ENCODE results near the gene TRAPPC10. TPM values are rescaled to one million over a fixed set of nuclear protein-coding genes. Genes with fewer than 3 reads are reported as not detected.
"Not testable (repeated sequence)": the region's sequence is repeated elsewhere in the genome, so short reads cannot be mapped to it uniquely, and the experiment has no call there.

The TRAPPC10 gene
- total RNA-seq, 4 donors from 2014 or later: 38.6 to 77.8 (median 55.3) TPM

GRCh38 chr21:44107026-44107501, 95.0 kb downstream of the TRAPPC10 start, which contains the start of gene PWP2:
TSS of gene PWP2 (plus strand) at chr21:44107399. CDS start at chr21:44107417, 18 bp downstream.
- H3K36me3 ChIP-seq; H3K4me1 ChIP-seq; H3K9me3 ChIP-seq; H3K27ac ChIP-seq; H3K27me3 ChIP-seq; intact Hi-C loops (cut with DNase I): not testable (repeated sequence)
- H3K4me3 ChIP-seq (replicated peaks in 1 of 3): peak within 1 kb of the TSS in 1 of 3 donors; percentile 30
- WGBS, 2 donors: no CpG with 5 or more reads among the region's 66 CpGs
- DNase-seq: peak; percentile 38 to 48

GRCh38 chr21:44107589-44107988, 95.5 kb downstream of the TRAPPC10 start:
- DNase-seq; H3K4me1 ChIP-seq; H3K27ac ChIP-seq; H3K36me3 ChIP-seq; H3K27me3 ChIP-seq; H3K9me3 ChIP-seq; intact Hi-C loops (cut with DNase I): not testable (repeated sequence)
- WGBS, 2 donors: no CpG with 5 or more reads among the region's 31 CpGs
- H3K4me3 ChIP-seq (replicated peaks in 1 of 3): peak overlapping the region in 1 of 3 donors; percentile 30

DNA sequence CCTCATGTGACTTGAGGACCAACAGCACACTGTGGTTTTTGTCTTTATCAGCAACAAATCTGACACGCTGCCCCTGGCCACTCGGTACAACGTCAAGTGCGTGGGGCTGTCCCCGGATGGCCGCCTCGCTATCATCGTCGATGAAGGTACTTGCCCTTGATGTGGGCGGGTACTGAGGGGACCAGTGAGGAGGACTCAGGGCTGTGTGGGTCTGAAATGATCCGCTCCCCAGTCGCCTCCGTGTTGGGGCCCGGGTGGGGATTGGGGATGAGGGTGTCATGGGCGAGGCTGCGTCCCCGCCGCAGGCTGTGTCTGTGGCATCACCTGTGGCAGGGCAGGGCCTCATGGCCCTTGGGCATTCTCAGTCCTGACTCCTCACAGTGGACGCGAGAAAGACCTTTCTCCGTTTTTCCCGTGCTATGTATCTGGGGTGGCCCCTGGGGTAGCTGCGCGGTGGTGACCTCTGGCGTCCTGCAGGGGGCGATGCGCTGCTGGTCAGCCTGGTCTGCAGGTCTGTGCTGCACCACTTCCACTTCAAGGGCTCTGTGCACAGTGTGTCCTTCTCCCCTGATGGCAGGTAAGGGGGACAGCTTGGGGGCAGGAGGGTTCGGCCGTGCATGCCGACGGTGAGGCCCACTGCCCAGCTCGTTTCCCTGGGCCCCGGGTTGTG, 101.7 kb downstream of the TRAPPC10 start:
- intact Hi-C loops (cut with DNase I); DNase-seq; H3K27ac ChIP-seq; H3K9me3 ChIP-seq; H3K4me1 ChIP-seq; H3K36me3 ChIP-seq; H3K27me3 ChIP-seq; H3K4me3 ChIP-seq (replicated peaks in 1 of 3): not testable (repeated sequence)
- WGBS, 2 donors: no CpG with 5 or more reads among the region's 33 CpGs

DNA sequence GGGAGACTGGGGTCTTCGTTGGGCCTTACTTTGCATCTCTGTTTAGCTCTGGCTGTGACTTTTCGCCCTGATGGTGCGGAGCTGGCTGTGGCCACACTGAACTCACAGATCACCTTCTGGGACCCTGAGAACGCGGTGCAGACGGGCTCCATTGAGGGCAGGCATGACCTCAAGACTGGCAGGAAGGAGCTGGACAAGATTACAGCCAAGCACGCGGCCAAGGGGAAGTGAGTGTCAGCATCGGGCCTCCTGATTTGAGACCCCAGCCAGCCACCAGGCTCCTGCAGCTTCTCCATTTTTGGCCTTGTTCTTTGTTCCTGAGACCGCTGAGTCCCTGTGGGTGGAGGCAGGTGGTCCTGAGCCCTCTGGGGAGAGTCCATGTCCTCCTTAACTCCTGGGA, 110.0 kb downstream of the TRAPPC10 start:
- intact Hi-C loops (cut with DNase I); H3K27ac ChIP-seq: not testable (repeated sequence)
- WGBS, 2 donors: no CpG with 5 or more reads among the region's 10 CpGs

DNA sequence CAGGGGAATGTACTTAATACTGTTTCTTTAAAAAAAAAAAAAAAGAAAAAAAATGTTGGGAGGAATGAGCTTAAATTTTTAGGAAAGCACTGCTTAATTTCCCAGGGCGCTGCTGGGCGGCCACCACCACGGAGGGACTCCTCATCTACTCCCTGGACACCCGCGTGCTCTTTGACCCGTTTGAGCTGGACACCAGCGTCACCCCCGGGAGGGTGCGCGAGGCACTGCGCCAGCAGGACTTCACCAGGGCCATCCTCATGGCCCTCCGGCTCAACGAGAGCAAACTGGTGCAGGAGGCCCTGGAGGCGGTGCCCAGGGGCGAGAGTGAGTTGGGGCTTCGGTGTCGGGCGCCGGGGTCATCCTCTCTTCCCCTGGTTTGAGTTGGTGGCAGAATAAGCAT, 115.7 kb downstream of the TRAPPC10 start:
- H3K27ac ChIP-seq; H3K27me3 ChIP-seq; H3K9me3 ChIP-seq; H3K36me3 ChIP-seq; intact Hi-C loops (cut with DNase I); H3K4me3 ChIP-seq (replicated peaks in 1 of 3); H3K4me1 ChIP-seq; DNase-seq: not testable (repeated sequence)
- WGBS, 2 donors: no CpG with 5 or more reads among the region's 19 CpGs

More for the DNA sequence above, 110.0 kb downstream of the TRAPPC10 start:
- not testable (repeated sequence) for DNase-seq; H3K36me3 ChIP-seq; H3K9me3 ChIP-seq; H3K27me3 ChIP-seq; H3K4me3 ChIP-seq (replicated peaks in 1 of 3); H3K4me1 ChIP-seq

- H3K4me3 ChIP-seq (replicated peaks in 1 of 3); H3K27ac ChIP-seq: not testable (repeated sequence)
- WGBS, 2 donors: no CpG with 5 or more reads among the region's 35 CpGs
Observed at GRCh38 chr21:44133715-44134057, 121.6 kb downstream of the TRAPPC10 start.

GRCh38 chr21:44134732-44135131, 122.6 kb downstream of the TRAPPC10 start:
- intact Hi-C loops (cut with DNase I); H3K27ac ChIP-seq; DNase-seq; H3K27me3 ChIP-seq; H3K9me3 ChIP-seq; H3K4me1 ChIP-seq; H3K4me3 ChIP-seq (replicated peaks in 1 of 3); H3K36me3 ChIP-seq: not testable (repeated sequence)
- WGBS, 2 donors: no CpG with 5 or more reads among the region's 8 CpGs

More at GRCh38 chr21:44133715-44134057, 121.6 kb downstream of the TRAPPC10 start:
- H3K4me1 ChIP-seq; intact Hi-C loops (cut with DNase I); H3K36me3 ChIP-seq; H3K9me3 ChIP-seq; H3K27me3 ChIP-seq; DNase-seq: not testable (repeated sequence)

GRCh38 chr21:44138039-44138438, 125.9 kb downstream of the TRAPPC10 start:
- H3K27me3 ChIP-seq; H3K27ac ChIP-seq; H3K4me1 ChIP-seq; H3K36me3 ChIP-seq; intact Hi-C loops (cut with DNase I); H3K4me3 ChIP-seq (replicated peaks in 1 of 3); H3K9me3 ChIP-seq: not testable (repeated sequence)
- WGBS, 2 donors: no CpG with 5 or more reads among the region's 15 CpGs
- peak in 1 of 2 donors; percentile 29 for DNase-seq
- TF ChIP-seq, protein P1, sequence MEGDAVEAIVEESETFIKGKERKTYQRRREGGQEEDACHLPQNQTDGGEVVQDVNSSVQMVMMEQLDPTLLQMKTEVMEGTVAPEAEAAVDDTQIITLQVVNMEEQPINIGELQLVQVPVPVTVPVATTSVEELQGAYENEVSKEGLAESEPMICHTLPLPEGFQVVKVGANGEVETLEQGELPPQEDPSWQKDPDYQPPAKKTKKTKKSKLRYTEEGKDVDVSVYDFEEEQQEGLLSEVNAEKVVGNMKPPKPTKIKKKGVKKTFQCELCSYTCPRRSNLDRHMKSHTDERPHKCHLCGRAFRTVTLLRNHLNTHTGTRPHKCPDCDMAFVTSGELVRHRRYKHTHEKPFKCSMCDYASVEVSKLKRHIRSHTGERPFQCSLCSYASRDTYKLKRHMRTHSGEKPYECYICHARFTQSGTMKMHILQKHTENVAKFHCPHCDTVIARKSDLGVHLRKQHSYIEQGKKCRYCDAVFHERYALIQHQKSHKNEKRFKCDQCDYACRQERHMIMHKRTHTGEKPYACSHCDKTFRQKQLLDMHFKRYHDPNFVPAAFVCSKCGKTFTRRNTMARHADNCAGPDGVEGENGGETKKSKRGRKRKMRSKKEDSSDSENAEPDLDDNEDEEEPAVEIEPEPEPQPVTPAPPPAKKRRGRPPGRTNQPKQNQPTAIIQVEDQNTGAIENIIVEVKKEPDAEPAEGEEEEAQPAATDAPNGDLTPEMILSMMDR (IDR thresholded peaks at IDR 0.05): peak in 1 of 6 experiments; percentile 11

DNA sequence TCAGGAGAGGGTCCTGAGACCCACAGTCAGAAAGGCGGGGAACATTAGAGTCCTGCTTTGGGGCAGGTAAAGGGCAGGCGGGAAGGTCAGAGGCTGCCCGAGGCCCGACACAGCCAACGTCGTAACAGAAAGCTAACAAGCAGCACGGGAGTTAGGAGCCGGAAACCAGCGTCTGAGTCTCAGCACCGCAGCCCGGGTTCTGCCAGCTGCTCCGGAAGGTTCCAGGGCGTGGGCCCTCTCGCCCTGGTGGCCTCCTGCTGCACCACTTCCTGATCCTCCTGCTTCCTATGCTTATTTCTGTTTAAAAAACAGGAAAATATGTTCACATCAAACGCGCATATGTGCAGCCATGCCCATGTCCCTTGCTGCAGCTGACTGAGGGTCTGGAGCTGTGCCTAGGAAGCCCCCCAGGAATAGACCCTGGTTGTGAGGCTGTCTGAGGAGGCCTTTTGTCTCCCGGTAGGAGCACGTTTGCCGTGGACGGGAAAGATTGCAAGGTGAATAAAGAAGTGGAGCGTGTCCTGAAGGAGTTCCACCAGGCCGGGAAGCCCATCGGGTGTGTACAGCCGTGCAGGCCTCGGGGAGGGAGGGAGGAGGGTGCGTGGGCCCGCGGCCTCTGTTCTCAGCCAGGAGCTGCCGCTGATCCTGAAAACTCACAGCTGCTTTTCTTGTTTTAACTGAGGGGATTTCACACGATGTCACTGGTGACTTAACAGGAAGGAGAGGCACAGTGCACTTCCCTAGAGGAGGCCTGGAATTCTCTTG, 127.9 kb downstream of the TRAPPC10 start:
- DNase-seq: not testable (repeated sequence)
- 60% methylated on average over 4 of the region's 30 CpGs; no CpG with 5 or more reads in 1 of the 2 donors for WGBS, 2 donors

DNA sequence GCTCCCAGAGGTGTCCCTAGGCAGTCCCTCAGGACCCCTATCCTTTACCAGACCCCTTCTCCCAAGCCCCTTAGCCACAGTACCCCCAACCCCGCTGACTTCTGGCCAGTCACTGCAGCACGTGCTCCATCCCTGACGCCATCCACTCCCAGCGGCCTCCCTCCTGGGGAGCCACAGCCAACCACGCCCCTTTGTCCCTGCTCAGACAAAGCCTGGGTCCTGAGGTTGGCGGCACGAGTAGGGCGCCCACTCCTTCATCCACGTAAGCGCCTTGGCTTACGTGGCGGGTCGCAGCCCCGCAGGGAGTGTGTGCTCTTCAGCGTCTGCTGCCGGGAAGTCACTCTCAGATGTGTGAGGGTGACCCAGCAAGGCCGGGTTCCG, 128.4 kb downstream of the TRAPPC10 start:
- H3K4me1 ChIP-seq; H3K27ac ChIP-seq; DNase-seq; H3K4me3 ChIP-seq (replicated peaks in 1 of 3); H3K27me3 ChIP-seq; intact Hi-C loops (cut with DNase I); H3K36me3 ChIP-seq; H3K9me3 ChIP-seq: not testable (repeated sequence)
- no CpG with 5 or more reads among the region's 18 CpGs for WGBS, 2 donors

More for the DNA sequence above, 127.9 kb downstream of the TRAPPC10 start:
- H3K27me3 ChIP-seq; H3K27ac ChIP-seq; H3K36me3 ChIP-seq; H3K9me3 ChIP-seq; intact Hi-C loops (cut with DNase I); H3K4me3 ChIP-seq (replicated peaks in 1 of 3); H3K4me1 ChIP-seq: not testable (repeated sequence)

DNA sequence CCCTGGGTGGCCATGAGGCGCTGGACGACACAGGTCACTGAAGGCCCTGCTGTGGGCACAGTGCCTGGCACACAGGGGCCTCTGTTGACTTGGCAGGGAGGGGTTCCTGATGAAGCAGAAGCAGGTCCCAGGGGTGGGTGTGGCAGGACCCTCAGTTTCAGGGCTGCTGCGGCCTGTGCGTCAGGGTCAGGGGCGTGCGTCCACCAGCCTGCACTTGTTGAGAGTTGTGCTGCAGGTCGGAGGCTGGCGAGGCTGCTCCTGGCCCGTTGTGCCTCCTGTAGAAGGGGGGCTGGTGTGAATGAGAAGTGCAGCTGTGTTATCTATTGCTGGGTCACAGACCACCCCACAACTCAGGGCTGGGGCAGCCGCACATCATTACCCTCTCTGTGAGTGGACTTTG, 130.4 kb downstream of the TRAPPC10 start:
- H3K36me3 ChIP-seq; DNase-seq; H3K4me3 ChIP-seq (replicated peaks in 1 of 3); intact Hi-C loops (cut with DNase I); H3K27me3 ChIP-seq; H3K9me3 ChIP-seq; H3K27ac ChIP-seq; H3K4me1 ChIP-seq: not testable (repeated sequence)
- WGBS, 2 donors: no CpG with 5 or more reads among the region's 10 CpGs

GRCh38 chr21:44143380-44143779, 131.3 kb downstream of the TRAPPC10 start:
- WGBS, 2 donors: no CpG with 5 or more reads among the region's 17 CpGs
- DNase-seq: not testable (repeated sequence)

More at GRCh38 chr21:44143380-44143779, 131.3 kb downstream of the TRAPPC10 start:
- intact Hi-C loops (cut with DNase I); H3K9me3 ChIP-seq; H3K4me1 ChIP-seq; H3K4me3 ChIP-seq (replicated peaks in 1 of 3); H3K27ac ChIP-seq; H3K27me3 ChIP-seq; H3K36me3 ChIP-seq: not testable (repeated sequence)

All from thyroid gland (tissue), 4 donors.